ENCODE results near the gene KRT4. TPM values are rescaled to one million over a fixed set of nuclear protein-coding genes. Genes with fewer than 3 reads are reported as not detected.

KRT4 gene
- total RNA-seq, 2 donors from 2014 or later, result not detected

DNA sequence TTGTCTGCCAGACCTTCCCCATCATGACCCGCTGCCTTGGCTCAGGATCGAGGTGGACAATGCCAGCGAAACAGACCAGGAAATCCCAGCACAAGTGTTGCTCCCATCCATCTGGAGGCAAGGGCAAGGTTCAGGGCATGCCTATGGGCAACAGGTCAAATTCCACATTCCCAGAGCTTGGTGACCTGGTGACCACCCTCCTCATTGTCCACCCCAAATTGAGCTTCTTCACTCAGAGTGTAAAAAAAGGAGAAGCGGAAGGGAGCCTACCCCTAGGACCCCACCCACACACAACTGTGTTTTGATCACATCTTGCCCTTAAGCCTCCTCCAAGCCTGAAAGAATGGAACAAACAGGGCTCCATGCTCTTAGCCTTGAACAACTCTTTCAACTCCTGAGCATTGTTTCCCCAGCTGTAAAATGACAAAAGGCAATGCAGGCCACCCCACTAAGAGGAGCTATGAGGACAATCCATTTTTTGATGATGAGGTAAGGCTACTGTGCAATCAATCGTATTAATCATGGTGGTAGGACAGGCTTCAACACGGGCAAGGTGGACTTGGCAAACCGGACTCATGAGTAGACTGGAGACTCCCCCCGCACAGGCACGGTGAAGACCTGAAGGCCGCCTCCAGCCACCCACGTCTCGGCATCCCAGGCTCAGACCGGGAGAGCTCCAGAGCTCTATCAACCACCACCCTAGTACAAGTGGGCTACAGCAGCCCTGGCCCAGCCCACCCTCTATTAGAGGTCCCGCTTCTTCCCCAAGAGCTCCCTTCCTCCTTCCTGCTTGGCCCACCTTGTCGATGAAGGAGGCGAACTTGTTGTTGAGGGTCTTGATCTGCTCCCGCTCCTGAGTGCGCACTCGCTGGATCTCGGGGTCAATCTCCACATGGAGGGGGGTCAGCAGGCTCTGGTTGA lies 19.3 kb upstream of the KRT4 start:
- H3K27me3 Mint-ChIP-seq (ENCODE audit: insufficient read depth), result peaks cover 9% of the 10 kb centered on the region
- no peak for DNase-seq
- no peak overlapping the region for H3K4me3 ChIP-seq (ENCODE audit: low read length)
- H3K9me3 Mint-ChIP-seq, result no peaks in the 10 kb centered on the region
- TF ChIP-seq, protein P1, sequence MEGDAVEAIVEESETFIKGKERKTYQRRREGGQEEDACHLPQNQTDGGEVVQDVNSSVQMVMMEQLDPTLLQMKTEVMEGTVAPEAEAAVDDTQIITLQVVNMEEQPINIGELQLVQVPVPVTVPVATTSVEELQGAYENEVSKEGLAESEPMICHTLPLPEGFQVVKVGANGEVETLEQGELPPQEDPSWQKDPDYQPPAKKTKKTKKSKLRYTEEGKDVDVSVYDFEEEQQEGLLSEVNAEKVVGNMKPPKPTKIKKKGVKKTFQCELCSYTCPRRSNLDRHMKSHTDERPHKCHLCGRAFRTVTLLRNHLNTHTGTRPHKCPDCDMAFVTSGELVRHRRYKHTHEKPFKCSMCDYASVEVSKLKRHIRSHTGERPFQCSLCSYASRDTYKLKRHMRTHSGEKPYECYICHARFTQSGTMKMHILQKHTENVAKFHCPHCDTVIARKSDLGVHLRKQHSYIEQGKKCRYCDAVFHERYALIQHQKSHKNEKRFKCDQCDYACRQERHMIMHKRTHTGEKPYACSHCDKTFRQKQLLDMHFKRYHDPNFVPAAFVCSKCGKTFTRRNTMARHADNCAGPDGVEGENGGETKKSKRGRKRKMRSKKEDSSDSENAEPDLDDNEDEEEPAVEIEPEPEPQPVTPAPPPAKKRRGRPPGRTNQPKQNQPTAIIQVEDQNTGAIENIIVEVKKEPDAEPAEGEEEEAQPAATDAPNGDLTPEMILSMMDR (conservative IDR thresholded peaks at IDR 0.05), result no peak
- no peaks in the 10 kb centered on the region for H3K9me3 ChIP-seq (ENCODE audit: control insufficient read depth, low read length)
- no peak overlapping the region for H3K4me3 Mint-ChIP-seq
- no peaks in the 10 kb centered on the region for H3K4me1 ChIP-seq (ENCODE audit: control insufficient read depth, insufficient read depth, low read length)
- H3K4me1 Mint-ChIP-seq, result no peaks in the 10 kb centered on the region
- H3K27me3 ChIP-seq (ENCODE audit: control insufficient read depth, insufficient read depth, low read length, poor library complexity, severe bottlenecking), result no peaks in the 10 kb centered on the region
- 90 to 95% methylated on average over 12 to 20 of the region's 20 CpGs for WGBS, 2 experiments (ENCODE audit: insufficient coverage in 1 of 2, insufficient read length in 1 of 2)
- no peaks in the 10 kb centered on the region for H3K36me3 ChIP-seq (ENCODE audit: control insufficient read depth, insufficient read depth, low read length)
- no peaks in the 10 kb centered on the region for H3K36me3 Mint-ChIP-seq (ENCODE audit: low read depth)
- no peak overlapping the region for H3K27ac Mint-ChIP-seq
- no peak overlapping the region for H3K9ac ChIP-seq (ENCODE audit: extremely low read depth, low read length, poor library complexity, severe bottlenecking)
- H3K27ac ChIP-seq (ENCODE audit: low read depth, low read length), result no peak overlapping the region

DNA sequence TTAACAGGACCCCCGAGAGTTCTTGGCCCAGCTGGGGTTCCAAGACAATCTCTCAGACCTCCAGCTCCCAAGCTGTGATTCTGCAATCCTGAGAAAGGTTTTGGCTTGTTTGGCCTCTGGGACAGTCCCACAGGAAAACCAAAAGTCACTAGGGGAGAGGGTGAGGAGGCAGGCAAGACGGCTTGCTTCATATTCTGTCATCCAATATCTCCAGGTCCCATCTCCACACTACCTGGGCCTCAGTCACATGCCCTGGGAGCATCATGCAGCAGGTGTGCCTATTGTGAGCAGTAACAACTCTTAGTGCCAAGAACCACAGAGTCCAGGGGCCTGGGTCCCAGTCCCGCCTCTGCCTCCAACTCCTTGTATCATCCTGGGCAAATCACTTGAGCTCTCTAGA lies 18.5 kb upstream of the KRT4 start:
- TF ChIP-seq, protein P1 (conservative IDR thresholded peaks at IDR 0.05), result no peak
- Mint-ChIP-seq H3K4me3 (no peak overlapping the region), H3K27me3 (ENCODE audit: insufficient read depth) (peaks cover 9% of the 10 kb centered on the region), H3K27ac (no peak overlapping the region), H3K9me3 (no peaks in the 10 kb centered on the region), H3K4me1 (peaks cover under 1% of the 10 kb centered on the region), H3K36me3 (ENCODE audit: low read depth) (no peaks in the 10 kb centered on the region)
- Histone ChIP-seq H3K9ac (ENCODE audit: extremely low read depth, low read length, poor library complexity, severe bottlenecking) (no peak overlapping the region), H3K4me1 (ENCODE audit: control insufficient read depth, insufficient read depth, low read length) (no peaks in the 10 kb centered on the region), H3K4me3 (ENCODE audit: low read length) (no peak overlapping the region), H3K27me3 (ENCODE audit: control insufficient read depth, insufficient read depth, low read length, poor library complexity, severe bottlenecking) (no peaks in the 10 kb centered on the region), H3K27ac (ENCODE audit: low read depth, low read length) (no peak overlapping the region), H3K9me3 (ENCODE audit: control insufficient read depth, low read length) (no peaks in the 10 kb centered on the region), H3K36me3 (ENCODE audit: control insufficient read depth, insufficient read depth, low read length) (no peaks in the 10 kb centered on the region)
- DNase-seq, result no peak
- 81 to 100% methylated on average over 1 to 3 of the region's 3 CpGs for WGBS, 2 experiments (ENCODE audit: insufficient coverage in 1 of 2, insufficient read length in 1 of 2)

DNA sequence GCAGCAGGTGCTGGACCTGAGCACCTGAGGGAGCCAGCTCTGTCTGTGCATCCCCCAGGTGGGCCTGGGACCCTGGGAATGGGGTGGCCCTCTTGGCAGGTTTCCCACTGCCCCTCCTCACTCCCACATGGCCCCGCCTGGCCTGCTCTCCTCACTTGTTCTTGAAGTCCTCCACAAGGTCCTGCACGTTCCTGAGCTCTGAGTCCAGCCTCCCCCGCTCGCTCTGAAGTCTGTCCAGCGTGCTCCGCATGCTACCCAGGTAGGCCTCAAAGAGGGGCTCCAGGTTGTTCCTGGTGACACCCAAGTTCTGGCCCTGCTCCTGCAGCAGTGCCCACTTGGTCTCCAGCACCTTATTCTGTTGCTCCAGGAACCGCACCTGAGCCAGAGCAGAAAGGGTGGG lies 17.3 kb upstream of the KRT4 start:
- Mint-ChIP-seq H3K36me3 (ENCODE audit: low read depth) (no peaks in the 10 kb centered on the region), H3K4me3 (no peak overlapping the region), H3K4me1 (peaks cover 8% of the 10 kb centered on the region), H3K27me3 (ENCODE audit: insufficient read depth) (peaks cover 11% of the 10 kb centered on the region), H3K9me3 (no peaks in the 10 kb centered on the region), H3K27ac (no peak overlapping the region)
- Histone ChIP-seq H3K27me3 (ENCODE audit: control insufficient read depth, insufficient read depth, low read length, poor library complexity, severe bottlenecking) (no peaks in the 10 kb centered on the region), H3K9me3 (ENCODE audit: control insufficient read depth, low read length) (no peaks in the 10 kb centered on the region), H3K9ac (ENCODE audit: extremely low read depth, low read length, poor library complexity, severe bottlenecking) (no peak overlapping the region), H3K4me3 (ENCODE audit: low read length) (no peak overlapping the region), H3K36me3 (ENCODE audit: control insufficient read depth, insufficient read depth, low read length) (no peaks in the 10 kb centered on the region), H3K27ac (ENCODE audit: low read depth, low read length) (no peak overlapping the region), H3K4me1 (ENCODE audit: control insufficient read depth, insufficient read depth, low read length) (no peaks in the 10 kb centered on the region)
- DNase-seq, result no peak
- 92 to 96% methylated on average over 5 to 7 of the region's 7 CpGs for WGBS, 2 experiments (ENCODE audit: insufficient coverage in 1 of 2, insufficient read length in 1 of 2)
- TF ChIP-seq, protein P1 (conservative IDR thresholded peaks at IDR 0.05), result no peak
